ENCODE data around the gene CMSS1. TPM values are rescaled to one million over a fixed set of nuclear protein-coding genes. Genes with fewer than 3 reads are reported as not detected.

The CMSS1 gene
- total RNA-seq, 1 donor from 2014 or later: 34.8 TPM

GRCh38 chr3:100057716-100058575 is 240.3 kb downstream of the CMSS1 start:
- intact Hi-C loops (cut with micrococcal nuclease): loop anchor here (5.0 kb wide), 1 partner anchor 216 kb away; no protein-coding TSS in a partner anchor

GRCh38 chr3:100059472-100059871 is 241.8 kb downstream of the CMSS1 start:
- TF ChIP-seq CTCF (IDR thresholded peaks at IDR 0.05; ENCODE audit: borderline replicate concordance): no peak
- H3K27me3 ChIP-seq (ENCODE audit: low read depth): no peaks in the 10 kb centered on the region
- no peak overlapping the region for H3K4me3 ChIP-seq
- no peaks in the 10 kb centered on the region for H3K9me3 ChIP-seq (replicated peaks)
- DNase-seq: no peak
- H3K27ac ChIP-seq (replicated peaks): no peak overlapping the region
- peaks cover 37% of the 10 kb centered on the region for H3K4me1 ChIP-seq
- no peaks in the 10 kb centered on the region for H3K36me3 ChIP-seq
- intact Hi-C loops (cut with micrococcal nuclease): loop anchor here (5.0 kb wide), 1 partner anchor 217 kb away; no protein-coding TSS in a partner anchor

More at GRCh38 chr3:100057716-100058575, 240.3 kb downstream of the CMSS1 start:
- H3K9me3 ChIP-seq (replicated peaks): no peaks in the 10 kb centered on the region
- peak; percentile 44 for TF ChIP-seq CTCF (IDR thresholded peaks at IDR 0.05; ENCODE audit: borderline replicate concordance)
- peaks cover 28% of the 10 kb centered on the region for H3K4me1 ChIP-seq
- H3K36me3 ChIP-seq: no peaks in the 10 kb centered on the region
- H3K4me3 ChIP-seq: no peak overlapping the region
- DNase-seq: no peak
- H3K27me3 ChIP-seq (ENCODE audit: low read depth): no peaks in the 10 kb centered on the region
- H3K27ac ChIP-seq (replicated peaks): no peak overlapping the region

GRCh38 chr3:100060685-100061484 is 243.2 kb downstream of the CMSS1 start:
- intact Hi-C loops (cut with micrococcal nuclease): no loop called here
- peak overlapping the region; percentile 6 for H3K27ac ChIP-seq (replicated peaks)
- H3K27me3 ChIP-seq (ENCODE audit: low read depth): no peaks in the 10 kb centered on the region
- no peak for DNase-seq
- no peak overlapping the region for H3K4me3 ChIP-seq
- H3K9me3 ChIP-seq (replicated peaks): no peaks in the 10 kb centered on the region
- H3K4me1 ChIP-seq: peaks cover 37% of the 10 kb centered on the region
- TF ChIP-seq CTCF (IDR thresholded peaks at IDR 0.05; ENCODE audit: borderline replicate concordance): no peak
- no peaks in the 10 kb centered on the region for H3K36me3 ChIP-seq

GRCh38 chr3:100062665-100063064 is 245.0 kb downstream of the CMSS1 start:
- H3K36me3 ChIP-seq: no peaks in the 10 kb centered on the region
- H3K27ac ChIP-seq (replicated peaks): no peak overlapping the region
- intact Hi-C loops (cut with micrococcal nuclease): no loop called here
- no peak for TF ChIP-seq CTCF (IDR thresholded peaks at IDR 0.05; ENCODE audit: borderline replicate concordance)
- no peaks in the 10 kb centered on the region for H3K27me3 ChIP-seq (ENCODE audit: low read depth)
- H3K9me3 ChIP-seq (replicated peaks): no peaks in the 10 kb centered on the region
- no peak overlapping the region for H3K4me3 ChIP-seq
- DNase-seq: no peak
- H3K4me1 ChIP-seq: peaks cover 34% of the 10 kb centered on the region

GRCh38 chr3:100063929-100064461 is 246.3 kb downstream of the CMSS1 start:
- Histone ChIP-seq H3K27ac (replicated peaks) (peak overlapping the region; percentile 24), H3K9me3 (replicated peaks) (no peaks in the 10 kb centered on the region), H3K36me3 (no peaks in the 10 kb centered on the region), H3K4me3 (no peak overlapping the region), H3K27me3 (ENCODE audit: low read depth) (no peaks in the 10 kb centered on the region), H3K4me1 (peaks cover 29% of the 10 kb centered on the region)
- DNase-seq: no peak
- no peak for TF ChIP-seq CTCF (IDR thresholded peaks at IDR 0.05; ENCODE audit: borderline replicate concordance)
- intact Hi-C loops (cut with micrococcal nuclease): no loop called here

Measured in left ventricle myocardium inferior (tissue), 1 donor.